ENCODE data around the gene BRINP2.
A peak's percentile ranks its signal among the peaks of the same experiment; 100 is the strongest.

Gene BRINP2

GRCh38 chr1:177171536-177172123, 872 bp downstream of the BRINP2 start:
- no peak for DNase-seq

- DNase-seq = no peak
These were observed 1.5 kb downstream of the BRINP2 start for GRCh38 chr1:177172272-177172671.

GRCh38 chr1:177172866-177173265, 2.1 kb downstream of the BRINP2 start:
- DNase-seq = no peak

GRCh38 chr1:177173976-177174375, 3.2 kb downstream of the BRINP2 start:
- DNase-seq = no peak

- no peak for DNase-seq
These were observed 4.3 kb downstream of the BRINP2 start for GRCh38 chr1:177174921-177175634.

- no peak for DNase-seq
These were observed 10.5 kb downstream of the BRINP2 start for GRCh38 chr1:177181280-177181630.

GRCh38 chr1:177181631-177182291, 11.0 kb downstream of the BRINP2 start:
- DNase-seq = peak; percentile 75

- DNase-seq = no peak
These were observed 13.1 kb downstream of the BRINP2 start for GRCh38 chr1:177183836-177184235.

GRCh38 chr1:177185209-177185608, 14.5 kb downstream of the BRINP2 start:
- no peak for DNase-seq

GRCh38 chr1:177186639-177187038, 15.9 kb downstream of the BRINP2 start:
- no peak for DNase-seq

GRCh38 chr1:177190308-177190970, 19.7 kb downstream of the BRINP2 start:
- no peak for DNase-seq

GRCh38 chr1:177198243-177198642, 27.5 kb downstream of the BRINP2 start:
- no peak for DNase-seq

- DNase-seq = no peak
These were observed 29.5 kb downstream of the BRINP2 start for GRCh38 chr1:177200290-177200689.

- DNase-seq = no peak
These were observed 36.1 kb downstream of the BRINP2 start for GRCh38 chr1:177206831-177207355.

- DNase-seq = no peak
These were observed 38.2 kb downstream of the BRINP2 start for GRCh38 chr1:177208920-177209319.

- DNase-seq = peak; percentile 52
These were observed 38.6 kb downstream of the BRINP2 start for GRCh38 chr1:177209357-177209756.

- no peak for DNase-seq
These were observed 39.3 kb downstream of the BRINP2 start for GRCh38 chr1:177210071-177210470.

GRCh38 chr1:177211231-177211630, 40.5 kb downstream of the BRINP2 start:
- no peak for DNase-seq

GRCh38 chr1:177216587-177217202, 45.9 kb downstream of the BRINP2 start:
- no peak for DNase-seq

GRCh38 chr1:177219554-177220458, 49.0 kb downstream of the BRINP2 start:
- no peak for DNase-seq

GRCh38 chr1:177223359-177223758, 52.6 kb downstream of the BRINP2 start:
- DNase-seq = no peak

Data from right hindlimb (tissue), 1 donor.